Psoas muscle (tissue), 8 donors: ENCODE data around the gene GPS1. TPM values are rescaled to one million over a fixed set of nuclear protein-coding genes. Genes with fewer than 3 reads are reported as not detected.
A peak's percentile ranks its signal among the peaks of the same experiment; 100 is the strongest.

Source experiments
- ATAC-seq, 4 donors: fragments of 200-7000 bp; cut with Tn5 transposase; one replicate each; pipeline ENCODE4 v1.9.1; 2020; ENCODE audit warnings: moderate library complexity in 3 of 4, mild to moderate bottlenecking in 2 of 4
- DNase-seq, 2 donors: peaks; one replicate each; pipeline ENCODE4 v3.0.0-alpha.2; 2020
- H3K27ac ChIP-seq: fragments of 200-600 bp; one replicate; pipeline ENCODE4 v1.8.0; 2022
- H3K27me3 ChIP-seq, 3 donors: fragments of 200-600 bp in 1 of 3; one replicate each; pipeline versions ENCODE4 v1.6.1 to v1.8.0; 2013 to 2022; ENCODE audit warnings: low read length in 2 of 3, mild to moderate bottlenecking in 2 of 3, moderate library complexity in 1 of 3; ENCODE audit not compliant: insufficient read depth in 3 of 3
- H3K36me3 ChIP-seq, 2 donors: fragments of 200-600 bp in 1 of 2; one replicate each; pipeline versions ENCODE4 v1.6.1 to v1.8.0; 2013 to 2022; ENCODE audit warnings: low read depth in 1 of 2, mild to moderate bottlenecking in 1 of 2, moderate library complexity in 1 of 2; ENCODE audit not compliant: insufficient read depth in 1 of 2
- H3K4me1 ChIP-seq: fragments of 200-600 bp; one replicate; pipeline ENCODE4 v1.8.0; 2022
- H3K4me3 ChIP-seq: fragments of 200-600 bp; one replicate; pipeline ENCODE4 v1.8.0; 2022; ENCODE audit warnings: mild to moderate bottlenecking
- H3K9me3 ChIP-seq: fragments of 200-600 bp; one replicate; pipeline ENCODE4 v1.8.0; 2022
- CTCF ChIP-seq: fragments of 200-600 bp; IDR thresholded peaks from one replicate; pipeline ENCODE4 v1.8.0; 2022; ENCODE audit warnings: antibody characterized with exemption
- WGBS, 3 donors: extraction: QIAGEN DNeasy Blood & Tissue Kit; methylation state at CpG; one replicate each; pipeline versions ENCODE4 v1.1.6 to v1.1.7; 2013; 5-methylcytosine and 5-hydroxymethylcytosine counted together
- intact Hi-C, 2 donors: fragments of 100-400 bp; cut with DNase I; formaldehyde crosslinking; loops; one replicate each; pipeline versions ENCODE4 v1.11.0 to v1.14.2; 2022
- polyA plus RNA-seq, 3 donors: library from polyadenylated mRNA; stranded (reverse); fragments of 200-250 nt; gene quantifications; one replicate each; pipeline ENCODE4 v1.2.3, GENCODE V29; 2013
- total RNA-seq, 4 donors: library from RNA; stranded (reverse); fragmentation: NEBNext Ultra II Directional in 2 of 4; extraction: Animal tissue kit (Norgen Biotek cat#: 25700) in 2 of 4; gene quantifications; one replicate each; pipeline versions ENCODE4 v1.2.1 to v1.2.4, GENCODE V29; 2021 to 2023
- donor health status: healthy with polysubstance abuse.
- donor health status: DM: no; HTN: no; CAD: no; lungs with moderate emphysema.
- donor health status: Bipolar disorder and iron deficiency.
- donor health status: healthy.
- donor health status: DM: yes; HTN: yes; CAD: no.
- donor health status: DM: no; HTN: no; CAD: no.
- donor health status: DM: no; HTN: no; CAD: no.
- donor health status: DM: yes; HTN: yes; CAD: no.

GPS1 gene
- total and polyA plus RNA-seq, 7 donors: 87.1 to 114 (median 104) TPM

GRCh38 chr17:82031885-82032627, 19.6 kb upstream of the GPS1 start:
- WGBS, 3 donors: 17 to 21% (median 18%) methylated on average over 29 to 59 of the region's 59 CpGs
- DNase-seq (no peak), ATAC-seq (no peak)
- Histone ChIP-seq H3K4me1 (peaks cover 24% of the 10 kb centered on the region), H3K27ac (no peak overlapping the region), H3K27me3 (peaks cover 0 to 17% (median 0%) of the 10 kb centered on the region in 3 donors), H3K36me3 (peaks cover 0 to 7% of the 10 kb centered on the region in 2 donors), H3K4me3 (peak overlapping the region; percentile 18), H3K9me3 (no peaks in the 10 kb centered on the region)
- intact Hi-C loops: loop anchor here (2.0 to 10.0 kb wide), 3 partner anchors 70 to 273 kb away; no protein-coding TSS in a partner anchor
- no peak for TF ChIP-seq CTCF

- 89 to 94% (median 92%) methylated on average over 32 to 38 of the region's 38 CpGs for WGBS, 3 donors
- Histone ChIP-seq H3K4me3 (no peak overlapping the region), H3K27ac (no peak overlapping the region), H3K36me3 (peaks cover 0 to 7% of the 10 kb centered on the region in 2 donors), H3K9me3 (no peaks in the 10 kb centered on the region), H3K4me1 (peaks cover 24% of the 10 kb centered on the region), H3K27me3 (peaks cover 0 to 17% (median 0%) of the 10 kb centered on the region in 3 donors)
- intact Hi-C loops: loop anchor here in 1 of 2 donors (5.0 to 10.0 kb wide), 2 partner anchors 69 to 271 kb away; no protein-coding TSS in a partner anchor
- TF ChIP-seq CTCF: no peak
- DNase-seq (no peak), ATAC-seq (no peak)
Measured at GRCh38 chr17:82033359-82034085, 18.2 kb upstream of the GPS1 start.

DNA sequence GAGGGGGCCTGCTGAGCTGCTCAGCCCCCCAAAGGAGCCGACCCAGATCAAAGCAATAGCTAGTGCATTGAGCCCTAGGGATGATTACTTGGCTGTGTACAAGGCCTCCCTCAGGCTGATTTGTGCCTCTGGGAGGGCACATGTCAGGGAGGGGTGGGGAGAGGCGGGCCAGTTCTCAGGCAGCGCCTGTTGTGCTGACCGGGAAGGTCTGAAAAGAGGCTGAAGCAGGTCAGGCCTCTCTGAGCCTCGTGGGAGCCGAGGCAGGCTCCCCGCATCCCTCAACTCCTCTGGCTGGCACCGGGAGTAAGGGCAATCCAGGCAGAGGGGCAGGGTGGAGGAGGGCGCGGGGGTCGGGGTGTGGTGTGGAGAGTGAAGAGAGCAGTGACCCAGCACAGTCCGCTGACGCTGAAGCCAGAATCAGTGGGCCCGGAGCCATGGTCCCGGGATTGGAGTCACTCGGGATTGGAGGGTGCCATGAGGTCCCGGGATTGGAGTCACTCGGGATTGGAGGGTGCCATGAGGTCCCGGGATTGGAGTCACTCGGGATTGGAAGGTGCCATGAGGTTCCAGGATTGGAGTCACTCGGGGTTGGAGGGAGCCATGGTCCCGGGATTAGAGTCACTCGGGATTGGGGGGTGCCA, 17.2 kb upstream of the GPS1 start:
- no peak for TF ChIP-seq CTCF
- Histone ChIP-seq H3K9me3 (no peaks in the 10 kb centered on the region), H3K4me3 (no peak overlapping the region), H3K27me3 (peaks cover 0 to 17% (median 0%) of the 10 kb centered on the region in 3 donors), H3K27ac (no peak overlapping the region), H3K36me3 (peaks cover 0 to 7% of the 10 kb centered on the region in 2 donors), H3K4me1 (peaks cover 24% of the 10 kb centered on the region)
- WGBS, 3 donors: 76 to 78% (median 76%) methylated on average over 22 to 23 of the region's 23 CpGs
- intact Hi-C loops: loop anchor here in 1 of 2 donors (5.0 to 10.0 kb wide), 2 partner anchors 68 to 270 kb away; no protein-coding TSS in a partner anchor
- DNase-seq (no peak), ATAC-seq (no peak)

DNA sequence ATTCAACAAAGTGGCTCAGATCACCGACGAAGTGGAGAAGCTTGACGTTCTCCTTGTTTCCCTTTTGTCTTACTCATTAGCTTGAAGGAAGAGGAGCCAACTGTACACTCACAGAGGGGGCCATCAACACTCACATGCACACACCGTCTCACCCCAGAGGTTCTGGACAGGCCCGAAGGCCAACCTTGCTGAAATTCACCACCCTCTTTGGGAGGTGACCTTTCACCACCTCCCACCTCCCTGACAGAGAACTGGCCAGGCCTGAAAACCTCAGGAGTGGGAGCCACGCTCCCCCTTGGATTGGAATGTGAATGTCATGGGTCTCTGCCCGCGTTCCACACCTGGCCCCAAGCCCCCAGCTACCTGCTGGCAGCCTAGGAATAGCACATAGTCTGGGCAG, 16.2 kb upstream of the GPS1 start:
- Histone ChIP-seq H3K9me3 (no peaks in the 10 kb centered on the region), H3K4me3 (no peak overlapping the region), H3K4me1 (peaks cover 19% of the 10 kb centered on the region), H3K36me3 (peaks cover 0 to 7% of the 10 kb centered on the region in 2 donors), H3K27ac (no peak overlapping the region), H3K27me3 (peaks cover 0 to 17% (median 0%) of the 10 kb centered on the region in 3 donors)
- ATAC-seq: no peak
- intact Hi-C loops: loop anchor here in 1 of 2 donors (10.0 kb wide), 1 partner anchor 269 kb away; no protein-coding TSS in a partner anchor
- DNase-seq: no peak
- no peak for TF ChIP-seq CTCF
- 88 to 92% (median 89%) methylated on average over 8 of the region's 8 CpGs for WGBS, 3 donors
